ENCODE measurements around the gene LSS. TPM values are rescaled to one million over a fixed set of nuclear protein-coding genes. Genes with fewer than 3 reads are reported as not detected.
A peak's percentile ranks its signal among the peaks of the same experiment; 100 is the strongest.
"Not testable (repeated sequence)": the region's sequence is repeated elsewhere in the genome, so short reads cannot be mapped to it uniquely, and the experiment has no call there.

The LSS gene
- total and polyA plus RNA-seq, 7 donors = 17.4 to 78.6 (median 51.7) TPM

GRCh38 chr21:46187261-46187660, 41.3 kb downstream of the LSS start:
- Histone ChIP-seq H3K27me3 (peaks cover 0 to 9% (median 0%) of the 10 kb centered on the region in 3 donors), H3K4me3 (no peak overlapping the region), H3K9me3 (no peaks in the 10 kb centered on the region), H3K4me1 (peaks cover 0 to 31% (median 28%) of the 10 kb centered on the region in 4 donors), H3K36me3 (peaks cover 0 to 31% (median 0%) of the 10 kb centered on the region in 4 donors), H3K27ac (peak overlapping the region in 1 of 4 donors; percentile 69)
- DNase-seq = no peak
- WGBS, 2 donors = 91 to 94% methylated on average over 8 of the region's 8 CpGs
- no peak for TF ChIP-seq CTCF (IDR thresholded peaks at IDR 0.05)
- no peak for TF ChIP-seq POLR2AphosphoS5 (IDR thresholded peaks at IDR 0.05)
- no peak for TF ChIP-seq POLR2A (IDR thresholded peaks at IDR 0.05)
- TF ChIP-seq EP300 (IDR thresholded peaks at IDR 0.05) = no peak
- intact Hi-C loops (cut with DNase I) = no loop called here

GRCh38 chr21:46185716-46186115, 42.9 kb downstream of the LSS start:
- intact Hi-C loops (cut with DNase I) = no loop called here
- Histone ChIP-seq H3K27ac (peak overlapping the region; percentile 75 to 95 (median 80)), H3K9me3 (no peaks in the 10 kb centered on the region), H3K4me1 (peaks cover 0 to 31% (median 26%) of the 10 kb centered on the region in 4 donors), H3K4me3 (peak overlapping the region in 1 of 4 donors; percentile 73), H3K36me3 (peaks cover 0 to 17% (median 0%) of the 10 kb centered on the region in 4 donors), H3K27me3 (peaks cover 0 to 9% (median 0%) of the 10 kb centered on the region in 3 donors)
- no peak for TF ChIP-seq EP300 (IDR thresholded peaks at IDR 0.05)
- TF ChIP-seq POLR2A (IDR thresholded peaks at IDR 0.05) = no peak
- no peak for TF ChIP-seq POLR2AphosphoS5 (IDR thresholded peaks at IDR 0.05)
- TF ChIP-seq CTCF (IDR thresholded peaks at IDR 0.05) = no peak
- WGBS, 2 donors = 81% methylated on average over 7 of the region's 7 CpGs
- DNase-seq = no peak

GRCh38 chr21:46184625-46185555, 43.7 kb downstream of the LSS start:
- peaks cover 0 to 30% (median 24%) of the 10 kb centered on the region in 4 donors for H3K4me1 ChIP-seq
- H3K27ac ChIP-seq = peak overlapping the region; percentile 75 to 95 (median 80)
- peak; percentile 94 for DNase-seq
- peaks cover 0 to 9% (median 0%) of the 10 kb centered on the region in 4 donors for H3K36me3 ChIP-seq
- H3K27me3 ChIP-seq = peaks cover 0 to 9% (median 0%) of the 10 kb centered on the region in 3 donors
- H3K4me3 ChIP-seq = peak overlapping the region; percentile 18 to 73 (median 46)
- TF ChIP-seq EP300 (IDR thresholded peaks at IDR 0.05) (no peak), POLR2AphosphoS5 (IDR thresholded peaks at IDR 0.05) (peak in 3 of 4 donors; percentile 7 to 61 (median 44)), CTCF (IDR thresholded peaks at IDR 0.05) (no peak), POLR2A (IDR thresholded peaks at IDR 0.05) (no peak)
- intact Hi-C loops (cut with DNase I) = loop anchor here (5.0 kb wide), 1 partner anchor 43 kb away; no protein-coding TSS in a partner anchor
- 10 to 42% methylated on average over 30 of the region's 30 CpGs for WGBS, 2 donors
- no peaks in the 10 kb centered on the region for H3K9me3 ChIP-seq

GRCh38 chr21:46183910-46184624, 44.5 kb downstream of the LSS start, which contains the start of gene SPATC1L:
Gene SPATC1L (minus strand): TSS chr21:46184459. CDS start chr21:46182816, 1,643 bp downstream.
- Histone ChIP-seq H3K4me1 (peaks cover 0 to 22% (median 18%) of the 10 kb centered on the region in 4 donors), H3K27me3 (peaks cover 0 to 9% (median 0%) of the 10 kb centered on the region in 3 donors), H3K36me3 (peaks cover 0 to under 1% (median 0%) of the 10 kb centered on the region in 4 donors), H3K9me3 (no peaks in the 10 kb centered on the region), H3K4me3 (peak within 1 kb of the TSS; percentile 42 to 73 (median 47)), H3K27ac (peak within 1 kb of the TSS; percentile 75 to 95 (median 80))
- intact Hi-C loops (cut with DNase I) = loop anchor here (5.0 kb wide), 1 partner anchor 42 kb away; no protein-coding TSS in a partner anchor
- peak; percentile 89 for DNase-seq
- TF ChIP-seq POLR2AphosphoS5 (IDR thresholded peaks at IDR 0.05) = peak in 2 of 4 donors; percentile 12 to 33
- TF ChIP-seq CTCF (IDR thresholded peaks at IDR 0.05) = no peak
- WGBS, 2 donors = 4 to 18% methylated on average over 21 of the region's 24 CpGs

- H3K4me1 ChIP-seq = peaks cover 0 to 16% (median 12%) of the 10 kb centered on the region in 4 donors
- H3K4me3 ChIP-seq = peak overlapping the region in 2 of 4 donors; percentile 52 to 73
- H3K36me3 ChIP-seq, H3K9me3 ChIP-seq, H3K27me3 ChIP-seq, DNase-seq: not testable (repeated sequence)
- WGBS, 2 donors = 37 to 48% methylated on average over 8 of the region's 13 CpGs
- intact Hi-C loops (cut with DNase I) = loop anchor here (5.0 kb wide), 1 partner anchor 41 kb away; no protein-coding TSS in a partner anchor
- peak overlapping the region in 2 of 4 donors; percentile 71 to 74 for H3K27ac ChIP-seq
Observed at GRCh38 chr21:46183337-46183909, 45.2 kb downstream of the LSS start.
